ENCODE results near the gene TAF1D. TPM values are rescaled to one million over a fixed set of nuclear protein-coding genes. Genes with fewer than 3 reads are reported as not detected.

The TAF1D gene, protein sequence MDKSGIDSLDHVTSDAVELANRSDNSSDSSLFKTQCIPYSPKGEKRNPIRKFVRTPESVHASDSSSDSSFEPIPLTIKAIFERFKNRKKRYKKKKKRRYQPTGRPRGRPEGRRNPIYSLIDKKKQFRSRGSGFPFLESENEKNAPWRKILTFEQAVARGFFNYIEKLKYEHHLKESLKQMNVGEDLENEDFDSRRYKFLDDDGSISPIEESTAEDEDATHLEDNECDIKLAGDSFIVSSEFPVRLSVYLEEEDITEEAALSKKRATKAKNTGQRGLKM
- 164 and 316 TPM in 2 replicates for total RNA-seq

DNA sequence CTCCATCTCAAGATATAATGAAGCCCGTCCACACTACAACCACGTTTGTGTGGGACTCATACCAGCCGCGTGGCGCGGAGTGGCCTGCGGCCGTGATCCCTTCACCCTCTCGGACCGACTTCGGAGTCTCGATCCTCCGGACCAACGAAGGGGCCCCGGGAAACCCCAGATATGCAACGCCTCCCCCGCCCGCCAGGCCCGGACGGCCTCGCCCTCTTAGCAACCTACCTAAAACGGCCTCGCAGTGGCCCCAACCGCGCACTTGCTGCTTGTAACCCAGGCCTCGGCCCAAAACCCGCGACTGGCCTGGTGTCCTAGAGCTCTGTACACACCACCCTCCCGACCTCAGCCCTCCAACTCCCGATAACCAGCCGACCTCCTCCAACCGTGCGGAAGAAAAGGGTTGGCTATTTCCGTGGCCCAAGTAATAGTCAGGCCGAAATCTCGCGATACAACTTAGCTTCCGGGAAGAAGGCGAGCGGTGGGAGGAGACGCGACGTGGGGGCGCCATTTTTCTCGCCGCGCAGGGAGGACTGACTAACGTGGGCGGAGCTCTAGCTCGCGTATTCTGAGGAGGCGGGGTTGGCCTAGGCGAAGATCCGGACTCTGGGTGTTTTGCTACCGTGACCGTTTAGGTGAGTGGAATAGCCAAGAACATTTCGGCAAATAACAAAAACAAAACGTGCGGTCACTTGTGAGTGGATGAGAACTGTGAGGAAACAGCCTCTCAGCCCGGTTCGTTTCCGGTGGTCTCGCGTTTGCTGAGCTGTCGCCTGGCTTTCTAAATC is at the start of gene TAF1D, which contains the start of gene C11orf54:
TSS of gene TAF1D (minus strand) at position 402 of the 788 bp plus-strand sequence. CDS start 2,191 bp downstream, outside the sequence.
TSS of gene C11orf54 (plus strand) at position 579 of the 788 bp plus-strand sequence. CDS start 5,722 bp downstream, outside the sequence.

DNA sequence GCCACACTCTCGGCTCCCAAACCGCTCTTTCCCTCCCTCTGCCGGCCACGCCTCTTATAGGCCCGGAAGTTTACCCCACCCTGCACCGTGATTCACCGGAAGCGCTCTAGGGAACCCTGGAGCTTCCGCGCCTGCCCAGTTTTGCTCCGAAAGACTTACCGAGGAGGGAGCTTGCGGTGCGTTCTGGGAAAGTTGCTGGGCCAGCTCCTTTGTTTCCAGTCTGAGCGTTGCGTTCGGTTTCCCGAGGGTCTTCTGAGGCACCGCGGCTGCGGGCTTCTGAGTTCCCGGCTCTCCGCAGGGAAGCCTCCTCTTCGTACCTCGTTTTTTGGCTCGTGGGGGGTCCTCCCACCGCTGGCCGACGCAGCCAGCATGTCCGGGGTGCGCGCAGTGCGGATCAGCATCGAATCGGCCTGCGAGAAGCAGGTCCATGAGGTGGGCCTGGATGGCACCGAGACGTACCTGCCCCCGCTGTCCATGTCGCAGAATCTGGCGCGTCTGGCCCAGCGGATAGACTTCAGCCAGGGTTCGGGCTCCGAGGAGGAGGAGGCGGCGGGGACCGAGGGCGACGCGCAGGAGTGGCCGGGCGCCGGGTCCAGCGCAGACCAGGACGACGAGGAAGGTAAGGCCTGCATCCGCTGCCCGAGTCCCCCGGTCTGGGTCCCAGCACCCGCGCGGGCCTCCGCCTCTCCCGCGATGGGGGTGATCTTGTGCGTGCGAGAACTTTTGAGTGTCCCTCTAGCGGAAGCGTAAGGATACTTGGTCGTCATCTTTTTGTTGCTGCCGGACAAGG is 43.0 kb upstream of the TAF1D start, which contains the start of gene MED17:
TSS of gene MED17 (plus strand) at position 138 of the 790 bp plus-strand sequence. CDS start at position 370, 232 bp downstream.

Other genes with a start within 250 kb of the TAF1D start
- gene SMCO4, start 198.1 kb downstream of the TAF1D start, total RNA-seq = 9.9 and 10.4 TPM in 2 replicates
- 19.2 and 20.6 TPM in 2 replicates for gene CEP295, start 79.8 kb downstream of the TAF1D start, total RNA-seq
- gene C11orf54, start 177 bp upstream of the TAF1D start, total RNA-seq = 11.3 and 23.7 TPM in 2 replicates
- gene MED17, start 42.8 kb upstream of the TAF1D start, total RNA-seq = 24.5 and 35.1 TPM in 2 replicates
- under 0.01 TPM in 1 of 2 replicates, not detected in the other for gene VSTM5, start 109.1 kb upstream of the TAF1D start, total RNA-seq